ENCODE results near the gene MIER2.

The MIER2 gene

DNA sequence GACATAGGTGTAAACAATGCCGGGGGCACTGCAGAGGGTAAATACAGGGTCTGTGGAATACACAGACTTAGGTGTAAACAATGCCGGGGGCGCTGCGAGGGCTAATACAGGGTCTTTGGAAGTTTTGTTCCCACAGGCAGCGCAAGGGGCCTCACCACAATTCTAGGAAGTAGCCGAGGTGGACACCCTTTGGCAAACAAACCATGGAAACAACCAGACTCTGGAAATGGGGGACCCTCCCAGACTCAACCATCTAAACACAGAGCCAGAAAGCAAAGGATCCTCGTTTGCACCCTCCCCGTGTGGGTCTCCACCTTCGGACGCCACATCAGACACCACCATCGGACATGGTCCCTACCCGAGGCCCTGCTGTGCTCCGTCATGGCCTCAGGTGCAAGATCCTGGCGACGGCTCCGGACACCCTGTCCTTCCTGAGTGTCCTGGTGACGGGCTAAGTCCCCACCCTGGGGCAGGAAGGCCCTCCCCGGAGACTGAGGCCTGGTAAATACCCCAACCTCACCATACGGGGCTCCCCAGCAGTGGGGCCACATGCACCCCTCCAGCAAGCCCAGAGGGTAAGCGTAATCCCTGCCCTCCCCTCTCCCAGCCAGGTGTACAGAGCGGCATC lies 36.7 kb downstream of the MIER2 start:
- DNase-seq (ENCODE audit: low spot score), result no peak

DNA sequence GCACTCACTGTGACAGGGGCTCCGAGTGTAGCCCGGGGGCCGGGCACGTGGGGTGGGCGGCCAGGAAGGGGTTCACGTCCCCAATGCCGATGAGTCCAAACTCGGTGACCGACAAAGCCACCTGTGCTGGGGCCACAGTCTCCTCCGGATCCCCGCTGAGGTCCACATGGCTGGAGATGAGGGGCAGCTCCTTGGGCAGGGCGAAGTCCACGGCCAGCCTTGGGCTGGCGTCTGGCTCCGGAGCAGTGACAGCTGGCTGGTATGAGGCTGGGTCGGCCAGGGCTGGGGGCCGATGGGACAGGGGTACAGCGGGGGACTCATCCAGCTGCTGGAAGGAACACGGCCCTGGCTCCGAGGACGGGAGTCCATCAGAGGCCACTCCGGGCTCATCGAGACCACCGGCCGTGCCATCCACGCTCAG lies 37.5 kb downstream of the MIER2 start:
- DNase-seq (ENCODE audit: low spot score), result no peak

GRCh38 chr19:306151-306900 lies 38.3 kb downstream of the MIER2 start:
- DNase-seq (ENCODE audit: low spot score), result no peak

DNA sequence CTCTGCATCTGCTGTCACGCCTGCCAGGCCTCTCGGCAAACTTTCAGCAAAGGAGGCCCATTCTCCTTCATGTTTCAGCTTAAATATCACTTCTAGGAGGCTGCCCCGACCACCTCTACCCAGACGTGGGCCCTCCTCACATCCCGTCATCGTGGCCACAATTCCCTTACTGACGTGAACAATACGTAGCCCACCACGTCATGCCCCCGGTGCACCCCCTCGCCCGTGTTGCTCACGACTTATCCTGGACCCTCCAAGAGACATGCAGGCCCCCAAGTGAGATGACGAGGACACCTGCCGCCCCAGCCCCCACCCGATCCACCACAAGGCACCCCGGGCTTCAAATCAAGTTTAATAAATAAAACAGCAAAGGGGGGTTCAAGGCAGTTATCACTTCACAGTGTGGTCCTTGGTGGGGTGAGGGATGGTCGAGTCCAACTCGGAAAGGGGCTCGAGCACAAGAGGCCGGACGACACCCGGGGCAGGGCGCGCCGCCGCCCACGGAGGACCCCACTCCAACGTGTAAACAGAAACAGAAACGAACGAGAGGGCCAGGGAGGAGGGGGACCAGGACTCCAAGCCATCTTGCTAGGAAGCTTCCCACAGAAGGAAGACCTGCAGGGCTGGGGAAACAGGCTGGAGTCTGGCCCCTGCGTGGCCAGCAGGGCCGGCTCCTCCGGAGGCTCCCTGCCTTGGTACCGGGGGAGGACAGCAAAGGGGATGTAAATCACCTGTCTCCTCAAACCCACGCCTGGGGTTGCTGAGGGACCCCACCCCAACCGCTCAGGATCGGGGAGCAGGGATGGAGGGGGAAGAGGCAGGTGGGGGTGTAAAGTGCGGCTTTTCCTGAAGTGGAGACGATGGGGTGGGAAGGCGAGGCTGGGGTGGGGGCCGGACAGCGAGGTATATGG lies 39.1 kb downstream of the MIER2 start:
- no peak for DNase-seq (ENCODE audit: low spot score)

DNA sequence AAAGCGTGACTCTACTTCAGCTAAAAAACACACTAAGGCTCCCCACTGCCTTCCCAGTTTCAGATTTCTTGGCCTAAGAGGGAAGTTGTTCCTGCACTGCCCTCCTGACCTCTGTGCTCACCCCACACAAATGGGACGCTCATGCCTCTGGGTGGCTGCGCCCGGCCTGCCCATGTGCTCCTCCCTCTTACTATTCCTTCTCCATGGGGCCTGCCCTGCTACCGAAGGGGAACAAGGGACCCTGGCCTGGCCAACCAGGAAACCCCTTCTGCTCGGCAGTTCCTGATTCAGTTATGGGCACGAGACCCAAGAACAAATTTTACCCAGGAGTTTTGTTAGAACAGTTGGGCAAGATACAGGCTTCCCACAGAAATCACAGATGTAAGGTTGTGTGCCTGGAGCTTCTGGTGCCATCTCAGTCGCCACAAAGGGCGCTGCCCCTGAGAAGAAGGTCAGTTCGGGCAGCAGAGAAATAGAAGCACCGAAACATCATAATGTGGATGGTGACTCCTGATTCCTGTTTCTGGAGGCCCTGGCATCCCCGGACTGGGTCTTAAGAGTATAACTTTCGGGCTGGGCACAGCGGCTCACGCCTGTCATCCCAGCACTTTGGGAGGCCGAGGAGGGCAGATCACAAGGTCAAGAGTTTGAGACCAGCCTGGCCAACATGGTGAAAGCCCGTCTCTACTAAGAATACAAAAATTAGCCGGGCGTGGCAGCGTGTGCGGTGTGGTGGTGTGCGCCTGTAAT lies 47.9 kb downstream of the MIER2 start:
- DNase-seq (ENCODE audit: low spot score), result no peak

GRCh38 chr19:295687-296370 lies 48.8 kb downstream of the MIER2 start:
- no peak for DNase-seq (ENCODE audit: low spot score)

DNA sequence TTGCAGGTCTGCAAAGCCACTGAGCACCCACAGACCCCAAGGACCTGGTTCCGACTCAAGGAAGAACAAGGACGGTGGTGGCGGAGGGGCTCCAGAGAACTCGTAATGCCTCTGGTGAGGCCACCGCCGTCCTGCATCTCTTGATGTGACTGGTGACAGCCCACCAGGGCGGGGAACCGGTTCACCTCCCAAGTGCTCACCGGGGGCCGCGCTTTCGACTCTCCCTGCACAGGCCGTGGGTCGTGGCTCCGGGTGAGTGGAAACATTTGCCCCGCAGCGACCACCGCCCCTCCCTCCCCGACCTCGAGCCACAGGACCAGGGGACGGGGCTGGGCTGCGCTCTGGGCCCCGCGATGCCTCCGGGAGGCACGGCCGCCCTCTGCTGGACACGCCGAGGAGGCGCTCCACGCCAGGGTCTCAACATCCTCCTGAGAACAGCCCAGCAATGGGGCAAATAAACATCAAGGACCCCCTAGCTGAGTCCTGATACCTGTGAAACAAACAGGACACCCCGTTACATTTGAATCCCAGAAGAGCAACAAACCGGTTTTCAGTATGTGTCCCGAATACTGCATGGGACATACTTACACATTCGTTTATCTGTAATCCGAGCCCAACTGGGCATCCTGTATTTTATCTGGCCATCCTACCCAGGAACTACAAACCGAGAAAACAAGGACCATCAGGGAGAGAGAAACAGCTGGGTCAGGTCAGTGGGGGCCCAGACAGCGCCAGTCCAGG lies 49.5 kb downstream of the MIER2 start:
- DNase-seq (ENCODE audit: low spot score), result peak; percentile 38

GRCh38 chr19:294341-294945 lies 50.2 kb downstream of the MIER2 start:
- no peak for DNase-seq (ENCODE audit: low spot score)

- DNase-seq (ENCODE audit: low spot score), result no peak
Measured at GRCh38 chr19:293436-294110, 51.0 kb downstream of the MIER2 start.

DNA sequence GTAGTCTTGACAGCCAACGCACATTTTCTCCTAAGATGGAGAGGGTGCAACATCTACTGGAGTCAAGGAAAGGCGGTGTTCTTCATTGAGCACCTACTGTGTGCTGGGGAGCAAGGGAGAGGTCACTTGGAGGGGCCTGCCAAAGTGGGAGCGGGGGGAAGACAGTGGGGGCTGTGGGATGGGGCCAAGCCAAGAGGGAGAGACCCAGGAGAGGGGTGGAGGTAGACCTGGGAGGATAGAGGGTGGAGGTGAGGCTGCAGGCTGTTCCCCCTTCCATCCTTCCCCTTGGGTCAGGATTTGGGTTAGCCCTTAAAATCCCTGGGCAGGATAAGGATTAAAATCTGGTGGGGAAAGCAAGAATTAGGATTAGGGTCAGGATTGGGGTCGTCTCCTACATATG lies 51.6 kb downstream of the MIER2 start:
- DNase-seq (ENCODE audit: low spot score), result no peak

GRCh38 chr19:292281-292884 lies 52.2 kb downstream of the MIER2 start:
- DNase-seq (ENCODE audit: low spot score), result no peak

GRCh38 chr19:291561-292280 lies 52.9 kb downstream of the MIER2 start:
- no peak for DNase-seq (ENCODE audit: low spot score)

DNA sequence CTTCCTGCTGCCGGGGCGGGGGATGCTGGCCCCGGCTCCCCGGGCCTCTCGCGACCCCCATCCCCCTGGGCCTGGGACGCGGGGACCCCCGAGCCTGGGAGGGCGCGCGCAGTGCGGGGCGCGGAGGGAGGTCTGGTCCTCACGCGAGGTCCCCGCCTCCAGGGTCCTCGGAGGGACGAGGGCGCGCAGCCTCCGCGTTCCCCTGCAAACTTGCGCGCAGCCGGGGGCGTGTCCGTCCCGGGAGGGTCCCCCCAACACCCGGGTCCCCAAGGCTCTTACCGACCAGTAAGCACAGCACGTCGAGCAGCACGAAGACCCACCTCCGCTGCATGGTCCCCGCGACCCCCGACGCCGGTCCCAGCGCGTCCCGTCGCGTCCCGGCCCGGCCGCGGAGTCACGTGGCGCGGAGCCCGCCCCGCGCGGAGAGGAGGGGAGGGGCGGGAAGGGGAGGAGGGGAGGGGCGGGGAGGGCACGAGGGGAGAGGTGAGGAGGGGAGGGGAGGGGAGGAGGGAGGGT lies 53.5 kb downstream of the MIER2 start, which contains the start of gene PLPP2:
TSS of gene PLPP2 (minus strand) at position 398 of the 516 bp plus-strand sequence. CDS start at position 331, 67 bp downstream.
- no peak for DNase-seq (ENCODE audit: low spot score)

DNA sequence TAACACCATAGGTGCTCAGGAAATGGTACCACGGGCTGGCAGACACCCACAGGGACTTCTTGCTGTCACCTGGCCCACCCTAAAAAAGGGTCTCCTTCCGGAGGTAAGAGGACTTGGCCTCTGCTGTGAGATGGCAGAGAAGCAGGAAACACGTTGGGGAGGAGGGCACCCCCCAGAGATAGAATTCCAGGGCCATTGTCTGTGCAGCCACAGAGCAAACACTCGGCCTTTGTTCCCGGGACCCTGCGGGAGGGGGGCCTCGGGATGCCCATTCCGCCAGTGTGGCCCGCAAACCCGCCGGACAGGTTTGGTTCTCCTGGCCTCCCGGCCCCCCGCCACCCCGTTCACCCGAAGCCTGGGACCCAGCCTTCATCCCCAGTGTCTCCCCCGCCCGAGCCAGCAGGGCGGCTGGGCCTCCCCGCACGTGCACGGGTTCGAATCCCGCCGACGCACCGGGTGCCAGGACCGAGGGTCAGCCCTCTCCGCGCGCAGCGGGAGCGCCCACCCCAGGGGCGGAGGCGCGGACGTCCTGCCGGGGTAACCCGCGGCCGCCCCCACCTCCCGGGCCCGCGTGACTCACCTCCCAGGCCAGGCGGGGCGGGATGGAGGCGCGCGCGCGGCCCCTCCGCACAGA lies 54.1 kb downstream of the MIER2 start:
- DNase-seq (ENCODE audit: low spot score), result no peak

DNA sequence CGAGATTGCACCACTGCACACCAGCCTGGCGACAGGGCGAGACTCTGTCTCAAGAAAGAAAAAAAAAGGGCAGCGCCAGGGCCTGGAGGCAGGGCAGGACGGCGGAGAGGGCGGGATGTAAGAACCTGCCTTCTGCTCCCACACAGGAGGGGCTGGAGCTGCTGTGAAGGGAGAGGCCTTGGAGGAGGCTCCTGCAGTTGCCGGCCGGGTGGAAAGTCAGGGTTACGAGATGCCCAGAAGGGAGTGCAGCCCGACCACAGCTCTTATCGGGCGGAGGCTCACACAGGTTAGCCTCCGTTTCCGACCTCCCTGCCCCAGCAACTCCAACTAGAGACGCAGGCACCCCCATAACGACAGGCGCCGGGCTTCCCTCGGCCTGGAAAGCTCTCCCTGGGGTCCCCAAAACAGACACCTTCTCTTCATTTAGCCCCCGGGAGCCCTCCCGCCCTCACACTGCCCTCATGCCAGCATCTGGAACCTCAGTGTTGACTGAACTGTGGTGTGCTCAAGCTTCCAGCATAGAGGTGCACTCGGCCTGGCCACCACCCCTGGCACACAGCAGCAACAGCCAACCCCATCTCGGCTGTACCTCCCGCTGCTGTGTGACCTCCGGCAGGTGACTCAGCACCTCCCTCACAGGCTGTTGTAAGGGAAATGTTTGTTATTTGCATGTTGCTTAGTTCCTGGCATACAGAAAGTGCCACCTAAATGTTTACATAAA lies 54.8 kb downstream of the MIER2 start:
- peak; percentile 43 for DNase-seq (ENCODE audit: low spot score)

DNA sequence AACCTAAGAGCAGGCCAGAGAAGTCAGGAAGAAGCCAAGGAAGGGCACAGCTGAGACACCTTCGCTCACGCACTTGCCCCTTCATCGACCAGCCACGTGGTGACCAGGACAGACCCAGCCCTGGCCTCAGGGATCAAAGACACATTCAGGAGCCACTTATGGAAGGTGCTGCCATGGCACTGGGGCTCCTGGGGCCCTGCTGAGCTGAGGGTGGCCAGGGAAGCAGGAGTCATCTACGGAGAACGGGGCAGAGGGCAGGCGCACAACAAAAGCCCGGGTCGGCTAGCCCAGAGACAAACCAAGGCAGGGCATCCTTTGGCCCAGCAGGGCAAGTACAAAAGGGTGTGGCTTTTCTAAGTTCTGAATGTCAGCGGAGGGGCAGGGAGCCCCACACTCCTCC lies 55.7 kb downstream of the MIER2 start:
- DNase-seq (ENCODE audit: low spot score), result no peak

DNA sequence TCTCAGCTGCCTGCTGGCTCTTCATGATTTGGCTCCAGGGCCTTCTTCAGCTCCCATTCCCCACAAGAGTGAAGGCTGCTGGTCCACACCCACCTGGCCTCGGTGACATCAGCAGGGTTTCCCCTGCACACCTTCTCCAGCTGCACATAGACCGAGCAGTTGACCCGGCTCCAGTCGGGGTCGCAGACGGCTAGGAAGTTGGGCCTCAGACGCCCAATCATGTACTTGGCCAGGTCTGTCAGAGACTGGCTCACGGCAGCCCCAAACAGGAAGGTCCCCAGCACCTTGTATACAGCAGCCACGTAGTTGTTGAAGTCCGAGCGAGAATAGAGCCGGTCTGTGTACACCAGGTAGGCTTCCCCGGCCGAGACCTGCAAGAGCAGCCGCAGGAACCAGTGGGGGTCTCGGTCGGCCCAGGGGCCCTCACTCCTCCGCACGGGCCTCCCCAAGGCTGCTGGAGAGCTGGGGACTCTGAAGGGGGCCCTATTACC lies 57.2 kb downstream of the MIER2 start:
- no peak for DNase-seq (ENCODE audit: low spot score)
